Fibroblast of pulmonary artery (primary cell): ENCODE results near the gene R3HDM2.

Source experiments
- DNase-seq: peaks from one replicate; pipeline ENCODE4 v3.0.0-alpha.2; 2010; ENCODE audit warnings: low read depth
- H3K4me3 ChIP-seq: replicated peaks from 2 replicates; pipeline ENCODE4 v1.5.1; 2011; ENCODE audit warnings: low read depth, mild to moderate bottlenecking, control low read depth, low read length, moderate library complexity
- CTCF ChIP-seq: IDR thresholded peaks from 2 replicates; pipeline ENCODE4 v1.5.1; 2011; ENCODE audit warnings: mild to moderate bottlenecking, control low read depth, low read length, inconsistent platforms; ENCODE audit errors: missing control alignments

Gene R3HDM2

GRCh38 chr12:57244312-57244696 lies 186.5 kb downstream of the R3HDM2 start:
- DNase-seq = no peak
- no peak overlapping the region for H3K4me3 ChIP-seq
- no peak for TF ChIP-seq CTCF

GRCh38 chr12:57243521-57244311 lies 187.1 kb downstream of the R3HDM2 start:
- peak; percentile 77 for TF ChIP-seq CTCF
- peak overlapping the region; percentile 40 for H3K4me3 ChIP-seq
- peak; percentile 74 for DNase-seq

- peak; percentile 60 for TF ChIP-seq CTCF
- H3K4me3 ChIP-seq = peak overlapping the region; percentile 40
- DNase-seq = peak; percentile 52
Measured at GRCh38 chr12:57242691-57243454, 188.0 kb downstream of the R3HDM2 start.

GRCh38 chr12:57242329-57242690 lies 188.5 kb downstream of the R3HDM2 start:
- H3K4me3 ChIP-seq = no peak overlapping the region
- DNase-seq = no peak

GRCh38 chr12:57241402-57242310 lies 189.2 kb downstream of the R3HDM2 start:
- no peak for DNase-seq
- TF ChIP-seq CTCF = no peak
- peak overlapping the region; percentile 7 for H3K4me3 ChIP-seq

More at GRCh38 chr12:57242329-57242690, 188.5 kb downstream of the R3HDM2 start:
- no peak for TF ChIP-seq CTCF

GRCh38 chr12:57240926-57241401 lies 189.9 kb downstream of the R3HDM2 start:
- no peak for DNase-seq
- TF ChIP-seq CTCF = no peak
- H3K4me3 ChIP-seq = peak overlapping the region; percentile 61
